Neural progenitor cell (in vitro differentiated cells): ENCODE measurements around the gene DEDD2.

Source experiments
- CTCF ChIP-seq: fragments of 200-600 bp; sonication (generic); IDR thresholded peaks from 2 replicates; pipeline ENCODE4 v1.5.1; 2017; ENCODE audit warnings: antibody characterized with exemption, mild to moderate bottlenecking
- EZH2 ChIP-seq: fragments of 200-600 bp; sonication (generic); IDR thresholded peaks from 2 replicates; pipeline ENCODE4 v1.6.1; 2017; ENCODE audit warnings: antibody characterized with exemption, mild to moderate bottlenecking, moderate library complexity
- EZH2phosphoT487 ChIP-seq: fragments of 200-600 bp; sonication (generic); IDR thresholded peaks from 2 replicates; pipeline ENCODE4 v1.6.1; 2017; ENCODE audit warnings: antibody characterized with exemption

GRCh38 chr19:42250183-42250665, 32.7 kb upstream of the DEDD2 start:
- TF ChIP-seq CTCF = no peak
- no peak for TF ChIP-seq EZH2
- TF ChIP-seq EZH2phosphoT487 = no peak
